ENCODE data around the gene ONECUT3. TPM values are rescaled to one million over a fixed set of nuclear protein-coding genes. Genes with fewer than 3 reads are reported as not detected.

The ONECUT3 gene
- total RNA-seq, 1 experiment from 2014 or later: not detected

- H3K4me1 ChIP-seq: no peaks in the 10 kb centered on the region
- Mint-ChIP-seq H3K4me1 (ENCODE audit: low read depth, unreplicated experiment) (no peaks in the 10 kb centered on the region), H3K27ac (ENCODE audit: unreplicated experiment) (no peak overlapping the region), H3K36me3 (ENCODE audit: insufficient read depth, unreplicated experiment) (peaks cover 26% of the 10 kb centered on the region), H3K4me3 (ENCODE audit: unreplicated experiment) (no peak overlapping the region), H3K27me3 (ENCODE audit: insufficient read depth, unreplicated experiment) (no peaks in the 10 kb centered on the region), H3K9me3 (ENCODE audit: unreplicated experiment) (no peaks in the 10 kb centered on the region)
- H3K4me3 ChIP-seq (ENCODE audit: low read depth, low read length): no peak overlapping the region
- no peaks in the 10 kb centered on the region for H3K9me3 ChIP-seq
- intact Hi-C loops (cut with micrococcal nuclease; ENCODE audit: unreplicated experiment): no loop called here
- ChIA-PET POLR2A (no interaction called here), CTCF (interaction anchor here (2.6 kb wide), 1 partner anchor 10 kb away, joined by 8 read pairs; no protein-coding TSS in a partner anchor)
- no peak for TF ChIP-seq CTCF (IDR thresholded peaks at IDR 0.05; ENCODE audit: insufficient read depth in 1 of 2, low read depth in 1 of 2, low read length in 1 of 2, severe bottlenecking in 1 of 2, unreplicated experiment in 1 of 2)
- DNase-seq: no peak
- no peaks in the 10 kb centered on the region; the same call in 1 of the 2 replicates for H3K36me3 ChIP-seq (ENCODE audit: control insufficient read depth, insufficient read depth, low read length)
- TSS peak; percentile 28 for BruUV-seq (replicated peaks)
- no peaks in the 10 kb centered on the region for H3K27me3 ChIP-seq (replicated peaks; ENCODE audit: control insufficient read depth, insufficient read depth, low read length)
Observed at GRCh38 chr19:1815605-1816529, 62.6 kb downstream of the ONECUT3 start.

- no peaks in the 10 kb centered on the region for H3K27me3 ChIP-seq (replicated peaks; ENCODE audit: control insufficient read depth, insufficient read depth, low read length)
- H3K4me3 Mint-ChIP-seq (ENCODE audit: unreplicated experiment): no peak overlapping the region
- H3K27me3 Mint-ChIP-seq (ENCODE audit: insufficient read depth, unreplicated experiment): no peaks in the 10 kb centered on the region
- H3K36me3 Mint-ChIP-seq (ENCODE audit: insufficient read depth, unreplicated experiment): peaks cover 32% of the 10 kb centered on the region
- no peaks in the 10 kb centered on the region for H3K4me1 Mint-ChIP-seq (ENCODE audit: low read depth, unreplicated experiment)
- POLR2A ChIA-PET: no interaction called here
- TF ChIP-seq CTCF (IDR thresholded peaks at IDR 0.05; ENCODE audit: insufficient read depth in 1 of 2, low read depth in 1 of 2, low read length in 1 of 2, severe bottlenecking in 1 of 2, unreplicated experiment in 1 of 2): no peak
- no peak overlapping the region for H3K27ac Mint-ChIP-seq (ENCODE audit: unreplicated experiment)
- BruUV-seq (replicated peaks): no TSS peak
- H3K9me3 Mint-ChIP-seq (ENCODE audit: unreplicated experiment): no peaks in the 10 kb centered on the region
- CTCF ChIA-PET: no interaction called here
- no peaks in the 10 kb centered on the region; the same call in 1 of the 2 replicates for H3K36me3 ChIP-seq (ENCODE audit: control insufficient read depth, insufficient read depth, low read length)
- no peaks in the 10 kb centered on the region for H3K4me1 ChIP-seq
- intact Hi-C loops (cut with micrococcal nuclease; ENCODE audit: unreplicated experiment): no loop called here
- no peaks in the 10 kb centered on the region for H3K9me3 ChIP-seq
- DNase-seq: no peak
- no peak overlapping the region for H3K4me3 ChIP-seq (ENCODE audit: low read depth, low read length)
Observed at GRCh38 chr19:1816530-1817298, 63.4 kb downstream of the ONECUT3 start.

GRCh38 chr19:1817553-1818179 lies 64.4 kb downstream of the ONECUT3 start:
- Mint-ChIP-seq H3K4me1 (ENCODE audit: low read depth, unreplicated experiment) (no peaks in the 10 kb centered on the region), H3K27me3 (ENCODE audit: insufficient read depth, unreplicated experiment) (no peaks in the 10 kb centered on the region), H3K36me3 (ENCODE audit: insufficient read depth, unreplicated experiment) (peaks cover 35% of the 10 kb centered on the region), H3K9me3 (ENCODE audit: unreplicated experiment) (no peaks in the 10 kb centered on the region), H3K4me3 (ENCODE audit: unreplicated experiment) (no peak overlapping the region), H3K27ac (ENCODE audit: unreplicated experiment) (no peak overlapping the region)
- Histone ChIP-seq H3K9me3 (no peaks in the 10 kb centered on the region), H3K4me3 (ENCODE audit: low read depth, low read length) (no peak overlapping the region), H3K27me3 (replicated peaks; ENCODE audit: control insufficient read depth, insufficient read depth, low read length) (no peaks in the 10 kb centered on the region), H3K36me3 (ENCODE audit: control insufficient read depth, insufficient read depth, low read length) (no peaks in the 10 kb centered on the region; the same call in 1 of the 2 replicates), H3K4me1 (no peaks in the 10 kb centered on the region)
- ChIA-PET POLR2A (no interaction called here), CTCF (interaction anchor here (0.6 kb wide), 1 partner anchor 43 kb away, joined by 11 read pairs; no protein-coding TSS in a partner anchor)
- intact Hi-C loops (cut with micrococcal nuclease; ENCODE audit: unreplicated experiment): no loop called here
- TF ChIP-seq CTCF (IDR thresholded peaks at IDR 0.05; ENCODE audit: insufficient read depth in 1 of 2, low read depth in 1 of 2, low read length in 1 of 2, severe bottlenecking in 1 of 2, unreplicated experiment in 1 of 2): no peak
- no peak for DNase-seq
- no TSS peak for BruUV-seq (replicated peaks)
